Measurements from ENCODE around the gene HEG1. TPM values are rescaled to one million over a fixed set of nuclear protein-coding genes. Genes with fewer than 3 reads are reported as not detected.

HEG1 gene
- total and polyA plus RNA-seq, 2 experiments from 2014 or later, result 1.8 to 8.8 TPM

- no peak overlapping the region for H3K27ac ChIP-seq (ENCODE audit: low read depth)
- no peaks in the 10 kb centered on the region for H3K79me2 ChIP-seq (replicated peaks; ENCODE audit: insufficient read depth)
- no peaks in the 10 kb centered on the region for H3K9me2 ChIP-seq (ENCODE audit: insufficient read depth)
- ATAC-seq, result no peak
- H3K4me3 Mint-ChIP-seq, result no peak overlapping the region
- peaks cover 1% of the 10 kb centered on the region for H3K27me3 Mint-ChIP-seq (ENCODE audit: insufficient read depth, low read depth, poor library complexity)
- no peaks in the 10 kb centered on the region for H3K36me3 ChIP-seq (ENCODE audit: insufficient read depth)
- H3K4me3 ChIP-seq, result no peak overlapping the region
- no peaks in the 10 kb centered on the region for H3K4me1 ChIP-seq (ENCODE audit: insufficient read depth)
- no peak for TF ChIP-seq ZNF331 (CRISPR knock-in tag; IDR thresholded peaks at IDR 0.05; ENCODE audit: low read depth)
- TF ChIP-seq NANOG (IDR thresholded peaks at IDR 0.05; ENCODE audit: borderline replicate concordance), result no peak
- TF ChIP-seq EZH2 (IDR thresholded peaks at IDR 0.05; ENCODE audit: low read depth, unreplicated experiment), result no peak
- TF ChIP-seq ZNF114 (CRISPR knock-in tag; IDR thresholded peaks at IDR 0.05), result no peak
- no peak for TF ChIP-seq REST (IDR thresholded peaks at IDR 0.05; ENCODE audit: unreplicated experiment)
- no peak for TF ChIP-seq JUNB (IDR thresholded peaks at IDR 0.05; ENCODE audit: unreplicated experiment)
- H4K20me1 ChIP-seq (replicated peaks; ENCODE audit: insufficient read depth), result no peaks in the 10 kb centered on the region
- H3K27me3 ChIP-seq (ENCODE audit: insufficient read depth), result no peaks in the 10 kb centered on the region
- no peak overlapping the region for H3K4me2 ChIP-seq
- H3K4me1 Mint-ChIP-seq, result no peaks in the 10 kb centered on the region
- H2AFZ ChIP-seq, result no peak overlapping the region
- no peak overlapping the region for H3K27ac Mint-ChIP-seq
- H3F3A ChIP-seq (replicated peaks; ENCODE audit: low read depth), result no peaks in the 10 kb centered on the region
- H3K36me3 Mint-ChIP-seq (ENCODE audit: low read depth), result peaks cover 16% of the 10 kb centered on the region; the same call in 2 of the 3 replicates
- DNase-seq (ENCODE audit: low spot score), result no peak
- no peaks in the 10 kb centered on the region; the same call in 2 of the 3 replicates for H3K9me3 Mint-ChIP-seq
Measured at GRCh38 chr3:124974691-124975090, 81.1 kb downstream of the HEG1 start.

GRCh38 chr3:124973290-124973689 is 82.5 kb downstream of the HEG1 start:
- no peaks in the 10 kb centered on the region for H3F3A ChIP-seq (replicated peaks; ENCODE audit: low read depth)
- H3K27me3 Mint-ChIP-seq (ENCODE audit: insufficient read depth, low read depth, poor library complexity), result peaks cover 1% of the 10 kb centered on the region
- H3K27ac Mint-ChIP-seq, result no peak overlapping the region
- no peaks in the 10 kb centered on the region for H3K4me1 ChIP-seq (ENCODE audit: insufficient read depth)
- H3K36me3 Mint-ChIP-seq (ENCODE audit: low read depth), result peaks cover 16% of the 10 kb centered on the region; the same call in 2 of the 3 replicates
- ATAC-seq, result no peak
- no peaks in the 10 kb centered on the region for H3K36me3 ChIP-seq (ENCODE audit: insufficient read depth)
- H3K79me2 ChIP-seq (replicated peaks; ENCODE audit: insufficient read depth), result no peaks in the 10 kb centered on the region
- H3K4me1 Mint-ChIP-seq, result no peaks in the 10 kb centered on the region
- H3K9me3 Mint-ChIP-seq, result no peaks in the 10 kb centered on the region; the same call in 2 of the 3 replicates
- DNase-seq (ENCODE audit: low spot score), result no peak
- no peak overlapping the region for H3K27ac ChIP-seq (ENCODE audit: low read depth)
- no peaks in the 10 kb centered on the region for H4K20me1 ChIP-seq (replicated peaks; ENCODE audit: insufficient read depth)
- H2AFZ ChIP-seq, result no peak overlapping the region
- no peak overlapping the region for H3K4me3 Mint-ChIP-seq
- H3K4me2 ChIP-seq, result no peak overlapping the region
- H3K9me2 ChIP-seq (ENCODE audit: insufficient read depth), result no peaks in the 10 kb centered on the region
- no peaks in the 10 kb centered on the region for H3K27me3 ChIP-seq (ENCODE audit: insufficient read depth)
- H3K4me3 ChIP-seq, result no peak overlapping the region
- TF ChIP-seq EZH2phosphoT487 (IDR thresholded peaks at IDR 0.05; ENCODE audit: unreplicated experiment), result no peak
- TF ChIP-seq POLR2AphosphoS5 (IDR thresholded peaks at IDR 0.05; ENCODE audit: low read depth), result no peak
- TF ChIP-seq CREB1 (CRISPR knock-in tag; IDR thresholded peaks at IDR 0.05; ENCODE audit: low read depth), result no peak
- TF ChIP-seq CTCF (conservative IDR thresholded peaks at IDR 0.05; ENCODE audit: low read depth in 2 of 2), result no peak
- no peak for TF ChIP-seq REST (IDR thresholded peaks at IDR 0.05; ENCODE audit: unreplicated experiment)
- TF ChIP-seq ZNF331 (CRISPR knock-in tag; IDR thresholded peaks at IDR 0.05; ENCODE audit: low read depth), result no peak
